SIG-M5 treated with dmso at 0.1 percent for 504 hours (cell line): Measurements from ENCODE around the gene PANX3.

Experiments used
- DNase-seq: peaks from one replicate; lab custom pipeline; 2025; ENCODE audit not compliant: unreplicated experiment; lab: John Stamatoyannopoulos, UW

PANX3 gene

DNA sequence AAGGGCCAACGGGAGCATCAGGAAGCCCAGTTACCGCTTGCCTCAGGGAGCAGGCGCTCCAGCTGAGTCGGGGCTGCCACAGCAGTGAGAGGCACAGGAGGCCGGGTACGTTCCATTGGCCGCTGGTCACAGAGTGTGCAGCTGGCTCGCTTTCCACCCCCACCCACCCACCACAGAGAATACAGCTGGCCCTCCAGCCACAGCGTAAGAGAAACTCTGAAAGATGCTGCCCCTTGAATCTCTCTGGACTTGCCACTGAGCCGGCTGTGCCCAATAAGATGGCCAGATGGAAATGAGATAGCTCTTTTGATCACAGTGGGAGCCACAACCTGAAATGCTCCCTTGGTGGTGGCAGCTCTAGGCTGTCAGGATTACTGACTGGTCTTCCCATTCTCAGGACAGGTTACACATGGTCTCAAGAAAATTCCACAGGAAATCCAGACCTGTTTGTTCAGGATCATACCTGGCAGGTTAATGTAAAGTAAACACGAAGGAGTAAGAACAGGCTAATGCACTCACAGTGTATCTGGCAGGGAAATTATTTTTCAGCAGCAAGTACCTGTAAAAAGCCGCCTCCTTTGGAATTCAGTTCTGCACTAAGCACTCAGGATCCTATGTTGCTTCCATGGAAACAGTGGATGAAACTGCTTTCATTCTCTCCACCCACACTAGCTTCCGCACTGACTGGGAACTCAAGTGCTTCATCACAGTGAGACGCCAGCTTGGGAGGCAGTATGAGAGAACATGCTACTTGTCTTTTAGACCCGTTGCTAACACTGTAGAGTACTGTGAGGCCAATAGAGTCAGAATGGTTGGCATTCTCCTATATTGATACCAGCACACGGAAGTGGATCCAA is 45.8 kb downstream of the PANX3 start:
- no peak for DNase-seq

DNA sequence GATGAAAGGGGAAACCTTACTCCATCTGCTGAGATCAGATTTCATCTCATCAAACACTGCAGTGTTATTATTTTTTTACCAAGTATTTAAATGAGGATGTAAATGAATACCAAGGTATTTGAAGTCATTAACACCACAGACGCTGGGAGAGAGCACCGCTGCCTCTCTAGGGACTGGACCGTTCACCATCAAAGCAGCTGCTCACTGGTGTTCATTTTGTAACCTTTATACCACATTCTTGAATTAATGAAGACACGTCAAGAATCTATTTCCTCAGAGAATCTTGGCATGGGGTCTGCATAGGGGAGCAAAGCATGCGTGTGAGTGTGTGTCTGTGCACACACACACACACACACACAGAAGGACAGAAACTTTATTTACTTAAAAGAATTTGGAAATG is 46.7 kb downstream of the PANX3 start:
- no peak for DNase-seq

DNA sequence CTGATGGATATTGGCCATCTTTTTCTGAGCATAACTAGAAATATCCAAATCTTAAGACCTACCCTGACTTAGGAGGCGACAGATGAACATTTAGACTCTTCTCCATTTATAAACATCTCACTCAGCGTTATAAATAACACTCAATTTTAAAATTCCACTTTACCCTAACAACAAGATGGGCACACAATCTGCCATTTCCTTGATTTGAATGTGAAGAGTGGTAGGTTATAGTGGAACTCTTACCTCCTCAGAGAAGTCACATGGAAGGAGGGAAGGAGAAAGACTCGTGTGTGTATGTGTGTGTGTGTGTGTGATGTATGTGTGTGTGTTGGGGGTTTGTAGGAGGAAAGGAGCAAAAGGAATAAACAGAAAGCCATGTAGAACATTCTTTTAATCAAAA is 47.3 kb downstream of the PANX3 start:
- DNase-seq, result no peak

DNA sequence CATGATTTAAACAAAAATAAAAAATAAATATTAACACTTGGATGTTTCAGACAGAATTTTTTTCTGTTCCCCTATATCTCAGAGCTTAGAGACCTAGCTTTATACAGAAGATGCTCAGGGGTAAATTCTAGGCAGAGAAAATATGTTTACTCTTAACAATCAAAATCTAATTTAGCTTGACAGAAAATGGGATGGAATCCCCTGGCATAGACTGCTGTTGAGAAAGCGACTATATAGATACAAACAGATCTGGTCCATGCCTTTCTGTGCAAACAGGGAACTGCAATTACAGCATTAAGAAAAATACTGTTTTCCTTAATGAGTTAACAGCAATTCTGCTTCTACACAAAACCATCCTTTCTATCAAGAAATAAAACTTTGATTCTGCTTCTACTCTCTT is 47.8 kb downstream of the PANX3 start:
- no peak for DNase-seq

DNA sequence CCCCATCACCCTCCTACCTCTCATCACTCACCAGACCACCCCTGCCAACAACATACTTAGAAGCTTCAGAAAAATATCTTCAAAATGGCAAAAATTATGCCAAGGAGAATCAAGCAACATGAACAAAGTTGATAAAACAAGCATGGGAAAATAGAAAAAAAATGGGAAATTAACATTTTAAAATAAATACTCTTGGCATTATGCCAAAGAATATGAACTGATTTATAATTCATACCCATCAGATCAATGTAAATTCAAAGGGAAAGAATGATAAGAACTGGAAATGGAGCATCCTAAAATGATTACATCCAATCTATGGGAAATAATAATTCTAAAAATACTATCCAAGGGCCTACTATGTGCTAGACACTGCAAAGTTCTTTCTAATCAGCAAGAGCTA is 50.3 kb downstream of the PANX3 start:
- no peak for DNase-seq

DNA sequence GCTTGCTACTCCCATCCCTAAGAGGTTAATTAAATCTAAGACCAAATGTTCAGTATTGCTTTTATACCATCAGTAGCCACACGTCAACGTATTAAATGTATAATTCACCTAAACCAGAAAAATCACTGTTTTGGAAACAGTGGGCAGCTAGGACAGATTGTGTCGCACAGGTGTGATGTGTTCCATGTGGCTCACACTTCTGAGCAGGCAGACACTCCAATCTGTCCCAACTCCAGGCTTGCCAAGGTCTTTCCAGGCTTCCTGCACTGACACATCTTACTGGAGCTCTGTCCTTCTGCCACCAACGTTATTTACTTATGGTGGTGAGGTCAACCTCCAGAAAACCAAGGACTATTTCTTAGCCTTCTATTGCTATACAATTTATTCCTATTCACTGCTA is 50.9 kb downstream of the PANX3 start:
- DNase-seq, result no peak

DNA sequence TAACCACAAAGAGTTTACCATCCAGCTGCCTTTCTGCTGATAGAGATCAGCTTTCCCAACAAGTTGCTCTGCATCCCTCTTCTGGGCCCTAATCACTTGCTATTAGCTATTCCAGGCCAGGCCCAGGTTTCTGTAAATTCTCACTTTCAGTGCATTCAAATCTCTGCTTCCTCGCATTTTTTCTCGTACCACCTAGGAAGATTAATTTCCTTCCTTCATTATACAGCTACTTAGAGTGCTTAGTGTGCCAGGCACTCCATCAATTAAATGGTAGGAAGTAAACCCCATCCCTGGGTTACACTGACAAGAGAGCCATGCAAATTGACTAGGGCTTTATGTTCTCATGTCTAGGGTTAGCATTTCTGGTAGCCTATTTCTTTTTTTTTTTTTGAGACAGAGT is 52.6 kb downstream of the PANX3 start:
- DNase-seq, result no peak

DNA sequence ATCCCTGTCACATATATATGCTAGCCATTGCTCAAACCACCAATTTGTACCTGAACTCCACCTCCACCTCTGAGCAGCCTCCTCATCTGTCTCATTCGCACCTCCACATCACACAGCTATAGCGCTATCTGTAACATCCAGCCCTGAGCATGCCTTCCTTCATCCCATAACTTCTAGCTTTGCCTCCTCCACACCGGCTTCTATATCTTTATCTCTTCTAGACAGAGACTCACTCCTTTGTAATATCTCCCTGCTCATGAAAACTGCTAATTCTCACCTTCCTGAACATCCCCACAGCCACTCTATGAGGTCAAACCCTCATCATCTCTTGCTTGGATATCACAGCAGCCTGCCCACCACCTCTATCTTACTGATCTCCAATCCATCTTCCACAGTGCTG is 56.4 kb downstream of the PANX3 start:
- no peak for DNase-seq

DNA sequence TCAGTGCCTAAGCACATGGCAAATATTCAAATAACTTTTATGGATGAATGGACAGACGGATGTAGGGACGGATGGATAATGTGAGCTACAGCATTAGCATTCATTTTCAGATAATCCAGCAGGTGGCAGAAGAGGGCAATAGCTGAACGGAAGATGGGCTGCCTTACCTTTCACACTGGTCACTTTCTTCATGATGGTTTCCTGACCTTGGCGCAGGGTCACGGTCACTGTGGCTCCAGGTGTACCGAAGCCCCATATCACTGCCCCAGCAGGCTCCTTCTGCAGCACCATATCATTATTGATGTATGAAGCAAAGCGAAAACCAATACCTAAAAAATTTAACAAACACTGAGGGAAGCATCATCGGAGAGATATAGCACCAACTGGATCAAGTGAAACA is 58.0 kb downstream of the PANX3 start:
- peak; percentile 41 for DNase-seq
